HG03571 (cell line): ENCODE measurements around the gene UHRF1.
"Not testable (repeated sequence)": the region's sequence is repeated elsewhere in the genome, so short reads cannot be mapped to it uniquely, and the experiment has no call there.

Experiments used
- ATAC-seq: cut with Tn5 transposase; IDR thresholded peaks from one replicate; pipeline ENCODE4 v1.9.1; 2021; ENCODE audit not compliant: unreplicated experiment

Gene UHRF1

GRCh38 chr19:4970558-4971423 is 61.5 kb downstream of the UHRF1 start:
- no peak for ATAC-seq

GRCh38 chr19:4971424-4971793 is 62.1 kb downstream of the UHRF1 start:
- ATAC-seq, result no peak

GRCh38 chr19:4971816-4972495 is 62.7 kb downstream of the UHRF1 start:
- no peak for ATAC-seq

GRCh38 chr19:4972509-4973230 is 63.4 kb downstream of the UHRF1 start:
- ATAC-seq, result no peak

- no peak for ATAC-seq
Observed at GRCh38 chr19:4974880-4975469, 65.7 kb downstream of the UHRF1 start.

GRCh38 chr19:4975601-4976000 is 66.3 kb downstream of the UHRF1 start:
- not testable (repeated sequence) for ATAC-seq

GRCh38 chr19:4976401-4977298 is 67.3 kb downstream of the UHRF1 start:
- ATAC-seq, result no peak

- no peak for ATAC-seq
Observed at GRCh38 chr19:4977299-4978174, 68.2 kb downstream of the UHRF1 start.

GRCh38 chr19:4979211-4979807 is 70.0 kb downstream of the UHRF1 start:
- ATAC-seq, result no peak

GRCh38 chr19:4980067-4980466 is 70.8 kb downstream of the UHRF1 start:
- no peak for ATAC-seq

- ATAC-seq, result no peak
Observed at GRCh38 chr19:4980838-4981680, 71.8 kb downstream of the UHRF1 start.

- no peak for ATAC-seq
Observed at GRCh38 chr19:4981681-4981958, 72.3 kb downstream of the UHRF1 start.

GRCh38 chr19:4983346-4984105 is 74.2 kb downstream of the UHRF1 start:
- ATAC-seq, result no peak

GRCh38 chr19:4984106-4984380 is 74.7 kb downstream of the UHRF1 start:
- no peak for ATAC-seq

GRCh38 chr19:4984438-4984990 is 75.2 kb downstream of the UHRF1 start:
- ATAC-seq, result no peak

GRCh38 chr19:4985551-4985991 is 76.3 kb downstream of the UHRF1 start:
- ATAC-seq, result no peak

GRCh38 chr19:4986056-4986455 is 76.8 kb downstream of the UHRF1 start:
- no peak for ATAC-seq
